SH-SY5Y (cell line): ENCODE measurements around the gene ATG13.

ENCODE experiments used
- GATA2 ChIP-seq: IDR thresholded peaks from 2 replicates; pipeline ENCODE4 v1.6.1; 2011; ENCODE audit warnings: mild to moderate bottlenecking, low read depth, low read length
- GATA3 ChIP-seq: IDR thresholded peaks from 2 replicates; pipeline ENCODE4 v1.6.1; 2011; ENCODE audit warnings: low read depth, mild to moderate bottlenecking, low read length, moderate library complexity

DNA sequence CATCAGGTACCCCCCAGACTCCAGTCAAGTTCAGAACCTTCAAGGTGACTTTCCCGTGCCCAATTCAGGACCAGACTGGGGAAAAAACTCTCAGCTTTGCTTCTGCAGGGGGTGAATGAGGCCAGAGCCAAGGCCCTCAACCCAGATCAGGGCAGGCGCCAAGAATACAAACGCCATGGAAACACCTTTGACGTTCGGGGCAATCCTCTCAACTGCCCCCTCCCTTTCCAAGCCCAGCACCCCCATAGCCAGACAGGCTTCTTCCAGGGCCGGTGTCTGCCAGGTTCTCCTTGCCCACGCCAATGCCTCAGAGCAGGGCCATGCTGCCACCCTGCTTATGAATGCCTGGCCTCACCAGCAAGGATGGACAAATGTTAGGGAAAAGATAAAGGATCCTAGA is 77.3 kb downstream of the ATG13 start:
- TF ChIP-seq GATA2: no peak
- no peak for TF ChIP-seq GATA3
